ENCODE results near the gene IGF2R. TPM values are rescaled to one million over a fixed set of nuclear protein-coding genes. Genes with fewer than 3 reads are reported as not detected.
"Not testable (repeated sequence)": the region's sequence is repeated elsewhere in the genome, so short reads cannot be mapped to it uniquely, and the experiment has no call there.

IGF2R gene
- total RNA-seq, 2 experiments from 2014 or later = 57.4 to 59.8 TPM

DNA sequence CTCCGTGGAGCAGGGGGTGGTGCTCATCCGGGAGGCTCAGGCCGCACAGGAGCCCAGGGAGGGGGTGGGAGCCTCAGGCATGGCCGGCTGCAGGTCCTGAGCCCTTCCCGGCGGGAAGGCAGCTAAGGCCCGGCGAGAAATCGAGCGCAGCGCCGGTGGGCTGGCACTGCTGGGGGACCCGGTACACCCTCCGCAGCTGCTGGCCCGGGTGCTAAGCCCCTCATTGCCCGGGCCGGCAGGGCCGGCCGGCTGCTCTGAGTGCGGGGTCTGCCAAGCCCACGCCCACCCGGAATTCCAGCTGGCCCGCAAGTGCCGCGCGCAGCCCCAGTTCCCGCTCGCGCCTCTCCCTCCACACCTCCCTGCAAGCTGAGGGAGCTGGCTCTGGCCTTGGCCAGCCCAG is 145.7 kb downstream of the IGF2R start:
- H3K27me3 Mint-ChIP-seq (ENCODE audit: low read depth); DNase-seq; POLR2A ChIA-PET; H3K4me1 Mint-ChIP-seq (ENCODE audit: low read depth); H3K9me3 Mint-ChIP-seq (ENCODE audit: insufficient read depth); H3K27ac Mint-ChIP-seq; CTCF ChIA-PET; ATAC-seq; H3K4me3 Mint-ChIP-seq: not testable (repeated sequence)
- H3K36me3 Mint-ChIP-seq (ENCODE audit: low read depth) = peaks cover 11% of the 10 kb centered on the region

DNA sequence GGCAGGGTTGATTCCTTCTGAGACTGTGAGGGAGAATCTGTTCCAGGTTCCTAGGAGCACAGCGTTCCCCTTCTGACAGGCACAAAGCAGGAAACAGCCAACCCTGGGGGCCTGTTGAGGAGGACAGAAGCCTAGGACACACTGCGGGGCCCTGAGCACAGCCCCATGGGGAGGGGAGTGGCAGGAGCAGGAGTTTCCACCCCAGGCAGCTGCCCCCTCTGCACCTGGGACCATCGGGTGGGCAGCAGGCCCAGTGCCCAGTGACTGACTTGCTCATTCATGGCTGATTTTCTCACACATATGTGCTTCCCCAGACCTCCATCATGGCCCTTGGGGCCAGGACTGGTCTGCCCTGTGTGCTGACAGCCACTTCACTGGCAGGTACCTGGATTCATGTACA is 146.5 kb downstream of the IGF2R start:
- no peak for DNase-seq
- Mint-ChIP-seq H3K4me1 (ENCODE audit: low read depth) (peaks cover 6% of the 10 kb centered on the region), H3K4me3 (no peak overlapping the region), H3K27me3 (ENCODE audit: low read depth) (no peaks in the 10 kb centered on the region), H3K36me3 (ENCODE audit: low read depth) (peaks cover 12% of the 10 kb centered on the region), H3K9me3 (ENCODE audit: insufficient read depth) (no peaks in the 10 kb centered on the region), H3K27ac (no peak overlapping the region)
- no peak for ATAC-seq
- ChIA-PET CTCF (interaction anchor here (1.5 kb wide), 1 partner anchor 340 kb away, joined by 3 read pairs; no protein-coding TSS in a partner anchor), POLR2A (no interaction called here)

DNA sequence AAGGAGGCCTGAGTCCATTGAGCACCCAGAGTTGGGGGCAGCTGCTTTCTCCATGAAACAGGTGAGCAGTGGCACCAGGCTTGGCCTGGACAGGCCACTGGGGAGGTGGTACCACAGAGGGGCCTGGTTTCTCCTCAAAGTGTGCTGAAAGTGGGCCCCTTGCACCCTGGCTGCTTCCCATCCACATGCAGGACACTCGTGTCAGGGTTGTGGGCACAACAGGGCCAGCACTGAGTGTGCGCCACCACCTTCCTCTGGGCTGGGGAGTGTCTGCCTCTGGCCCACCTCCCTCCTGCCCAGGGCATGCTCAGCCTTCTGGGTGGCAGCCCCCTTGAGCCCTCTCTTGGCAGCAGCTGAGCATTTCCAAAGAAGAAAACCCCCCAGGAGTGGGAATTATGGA is 147.5 kb downstream of the IGF2R start:
- Mint-ChIP-seq H3K9me3 (ENCODE audit: insufficient read depth) (no peaks in the 10 kb centered on the region), H3K4me1 (ENCODE audit: low read depth) (no peaks in the 10 kb centered on the region), H3K27ac (no peak overlapping the region), H3K4me3 (no peak overlapping the region), H3K36me3 (ENCODE audit: low read depth) (peaks cover 12% of the 10 kb centered on the region), H3K27me3 (ENCODE audit: low read depth) (no peaks in the 10 kb centered on the region)
- no peak for ATAC-seq
- no peak for DNase-seq
- CTCF ChIA-PET = interaction anchor here (1.5 kb wide), 1 partner anchor 339 kb away, joined by 3 read pairs; no protein-coding TSS in a partner anchor
- POLR2A ChIA-PET = no interaction called here

DNA sequence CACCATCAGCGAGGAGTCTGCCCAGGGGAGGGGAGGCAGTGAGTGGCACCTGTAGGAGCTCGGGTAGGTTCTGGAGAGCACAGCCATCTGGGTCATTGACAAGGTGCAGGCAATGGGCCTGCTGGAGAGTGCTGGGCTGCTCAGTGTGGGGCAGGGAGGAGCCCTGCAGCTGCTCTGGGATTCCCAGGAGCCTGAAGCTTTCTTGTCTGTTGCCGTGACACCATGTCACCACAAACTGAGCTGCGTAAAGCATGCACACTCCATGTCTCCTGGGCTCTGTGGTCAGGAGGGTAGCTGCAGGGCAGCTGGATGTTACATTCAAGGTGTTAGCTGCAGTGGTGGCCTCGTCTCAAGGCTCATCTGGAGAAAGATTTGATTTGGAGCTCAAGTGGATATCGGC is 148.3 kb downstream of the IGF2R start:
- ChIA-PET CTCF (interaction anchor here (1.4 kb wide), 1 partner anchor 11 kb away, joined by 3 read pairs; no protein-coding TSS in a partner anchor), POLR2A (no interaction called here)
- ATAC-seq = no peak
- H3K27me3 Mint-ChIP-seq (ENCODE audit: low read depth) = no peaks in the 10 kb centered on the region
- H3K4me3 Mint-ChIP-seq = no peak overlapping the region
- no peak for DNase-seq
- H3K27ac Mint-ChIP-seq = no peak overlapping the region
- H3K36me3 Mint-ChIP-seq (ENCODE audit: low read depth) = peaks cover 12% of the 10 kb centered on the region
- no peaks in the 10 kb centered on the region for H3K4me1 Mint-ChIP-seq (ENCODE audit: low read depth)
- no peaks in the 10 kb centered on the region for H3K9me3 Mint-ChIP-seq (ENCODE audit: insufficient read depth)

DNA sequence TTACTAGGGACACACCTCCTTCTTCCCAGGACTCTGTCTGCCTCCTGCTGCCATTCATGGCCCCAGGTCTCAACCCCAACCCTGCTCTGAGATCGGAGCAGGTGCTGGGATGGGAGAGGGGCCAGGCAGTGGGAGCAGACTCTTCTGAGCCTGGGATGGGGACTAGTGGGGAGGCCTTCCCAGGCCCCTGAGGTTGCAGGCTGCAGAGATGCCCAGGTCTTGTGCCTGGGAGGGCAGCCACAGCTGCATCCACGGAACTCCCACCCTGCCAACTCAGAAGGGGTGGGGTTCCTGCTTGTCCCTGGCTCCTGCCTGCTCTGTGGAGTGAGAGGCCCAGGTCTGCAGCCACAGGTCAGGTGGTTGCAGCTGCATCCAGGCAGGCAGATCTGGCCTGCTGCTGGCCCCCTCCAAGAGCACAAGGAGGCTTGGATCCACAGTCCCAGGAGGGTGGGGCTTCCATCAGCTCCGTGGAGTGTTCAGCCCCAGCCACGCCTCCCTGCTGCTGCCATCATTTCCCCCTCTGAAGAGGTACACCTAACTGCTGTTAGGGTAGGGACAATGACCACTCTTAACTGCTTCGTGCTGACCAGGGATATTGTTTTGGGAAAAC is 149.8 kb downstream of the IGF2R start:
- Mint-ChIP-seq H3K4me3 (no peak overlapping the region), H3K36me3 (ENCODE audit: low read depth) (peaks cover 7% of the 10 kb centered on the region), H3K4me1 (ENCODE audit: low read depth) (no peaks in the 10 kb centered on the region), H3K27ac (no peak overlapping the region), H3K9me3 (ENCODE audit: insufficient read depth) (no peaks in the 10 kb centered on the region), H3K27me3 (ENCODE audit: low read depth) (no peaks in the 10 kb centered on the region)
- ATAC-seq (no peak), DNase-seq (no peak)
- POLR2A ChIA-PET = no interaction called here
- CTCF ChIA-PET = interaction anchor here (1.4 to 1.5 kb wide), 2 partner anchors 10 to 266 kb away, joined by 3 read pairs; no protein-coding TSS in a partner anchor

DNA sequence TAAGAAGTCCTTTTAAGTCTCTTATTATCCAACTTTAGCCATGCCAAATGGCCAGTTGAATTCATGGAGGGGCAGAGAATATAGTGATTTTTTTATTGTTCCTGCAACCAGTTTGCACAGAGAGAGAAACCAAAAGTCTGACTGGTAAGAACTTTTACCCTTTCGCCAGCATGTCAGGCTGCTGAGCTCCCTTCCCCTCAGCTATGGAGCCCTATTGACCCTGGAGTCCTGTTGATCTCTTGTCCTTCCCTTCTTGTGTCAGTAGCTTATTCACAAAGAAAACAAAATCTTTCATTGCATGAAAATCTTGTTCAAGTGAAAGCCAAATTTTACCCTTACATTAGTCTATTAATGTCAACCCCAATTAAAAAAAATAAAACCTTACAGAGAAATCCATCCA is 151.2 kb downstream of the IGF2R start:
- H3K27ac Mint-ChIP-seq = no peak overlapping the region
- no peak for ATAC-seq
- no peak overlapping the region for H3K4me3 Mint-ChIP-seq
- POLR2A ChIA-PET = no interaction called here
- peaks cover 6% of the 10 kb centered on the region for H3K36me3 Mint-ChIP-seq (ENCODE audit: low read depth)
- H3K27me3 Mint-ChIP-seq (ENCODE audit: low read depth) = no peaks in the 10 kb centered on the region
- H3K9me3 Mint-ChIP-seq (ENCODE audit: insufficient read depth) = no peaks in the 10 kb centered on the region
- CTCF ChIA-PET = interaction anchor here (1.3 to 1.5 kb wide), 2 partner anchors 18 to 268 kb away, joined by 3 read pairs; no protein-coding TSS in a partner anchor
- H3K4me1 Mint-ChIP-seq (ENCODE audit: low read depth) = no peaks in the 10 kb centered on the region
- no peak for DNase-seq

DNA sequence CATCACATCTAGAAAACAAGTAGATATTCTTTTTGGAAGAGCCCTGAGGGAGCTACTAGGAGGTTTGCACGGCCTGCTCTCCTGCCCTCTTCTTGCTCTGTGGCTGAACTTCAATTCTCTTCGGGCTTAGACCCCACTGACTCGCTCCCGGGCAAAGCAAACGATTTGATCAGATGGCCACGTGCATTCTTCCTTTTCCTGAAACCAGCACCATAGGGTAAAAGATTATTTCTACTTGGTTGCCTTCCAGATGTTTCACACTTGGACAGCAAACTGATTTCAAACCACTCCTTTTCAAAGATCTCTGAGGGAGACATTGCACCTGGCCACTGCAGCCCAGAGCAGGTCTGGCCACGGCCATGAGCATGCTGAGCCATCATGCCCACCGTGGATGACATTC is 152.7 kb downstream of the IGF2R start, which contains the start of gene SLC22A1:
Gene SLC22A1 (plus strand): TSS at position 258 of the 400 bp plus-strand sequence. CDS start 121 bp downstream, at position 379.
- Mint-ChIP-seq H3K27me3 (ENCODE audit: low read depth) (no peaks in the 10 kb centered on the region), H3K27ac (no peak within 1 kb of the TSS), H3K9me3 (ENCODE audit: insufficient read depth) (no peaks in the 10 kb centered on the region), H3K36me3 (ENCODE audit: low read depth) (peaks cover 6% of the 10 kb centered on the region), H3K4me1 (ENCODE audit: low read depth) (no peaks in the 10 kb centered on the region), H3K4me3 (no peak within 1 kb of the TSS)
- ATAC-seq (no peak), DNase-seq (no peak)
- POLR2A ChIA-PET = no interaction called here
- CTCF ChIA-PET = no interaction called here

DNA sequence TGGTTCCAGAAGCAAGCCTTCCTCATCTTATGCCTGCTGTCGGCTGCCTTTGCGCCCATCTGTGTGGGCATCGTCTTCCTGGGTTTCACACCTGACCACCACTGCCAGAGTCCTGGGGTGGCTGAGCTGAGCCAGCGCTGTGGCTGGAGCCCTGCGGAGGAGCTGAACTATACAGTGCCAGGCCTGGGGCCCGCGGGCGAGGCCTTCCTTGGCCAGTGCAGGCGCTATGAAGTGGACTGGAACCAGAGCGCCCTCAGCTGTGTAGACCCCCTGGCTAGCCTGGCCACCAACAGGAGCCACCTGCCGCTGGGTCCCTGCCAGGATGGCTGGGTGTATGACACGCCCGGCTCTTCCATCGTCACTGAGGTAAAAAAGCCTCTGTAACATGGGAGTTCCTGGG is 153.1 kb downstream of the IGF2R start:
- ATAC-seq (no peak), DNase-seq (no peak)
- Mint-ChIP-seq H3K4me3 (no peak overlapping the region), H3K9me3 (ENCODE audit: insufficient read depth) (no peaks in the 10 kb centered on the region), H3K27ac (no peak overlapping the region), H3K36me3 (ENCODE audit: low read depth) (peaks cover 6% of the 10 kb centered on the region), H3K4me1 (ENCODE audit: low read depth) (no peaks in the 10 kb centered on the region), H3K27me3 (ENCODE audit: low read depth) (no peaks in the 10 kb centered on the region)
- ChIA-PET POLR2A (no interaction called here), CTCF (no interaction called here)

DNA sequence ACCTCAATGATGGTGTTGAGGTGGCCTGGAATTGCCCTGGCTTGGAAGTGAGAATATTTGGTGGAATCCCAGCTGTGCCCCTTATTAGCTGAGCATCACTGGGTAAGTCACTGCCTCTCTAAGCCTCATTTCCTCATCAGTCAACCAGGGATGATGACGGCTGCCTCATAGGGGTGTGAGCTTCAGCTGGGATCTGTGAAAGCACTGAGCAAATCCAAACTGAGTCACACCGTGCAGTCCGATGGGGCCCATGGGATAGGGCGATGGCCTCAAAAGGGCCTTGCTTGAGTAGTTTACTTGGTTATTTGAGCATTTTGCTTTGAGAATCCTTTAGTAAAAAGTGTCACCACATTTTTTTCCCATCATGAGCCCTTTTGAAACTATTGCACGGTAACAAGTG is 153.9 kb downstream of the IGF2R start:
- no peak overlapping the region for H3K4me3 Mint-ChIP-seq
- DNase-seq (no peak), ATAC-seq (no peak)
- no peaks in the 10 kb centered on the region for H3K27me3 Mint-ChIP-seq (ENCODE audit: low read depth)
- POLR2A ChIA-PET = no interaction called here
- H3K4me1 Mint-ChIP-seq (ENCODE audit: low read depth) = no peaks in the 10 kb centered on the region
- H3K27ac Mint-ChIP-seq = no peak overlapping the region
- no peaks in the 10 kb centered on the region for H3K9me3 Mint-ChIP-seq (ENCODE audit: insufficient read depth)
- peaks cover 5% of the 10 kb centered on the region for H3K36me3 Mint-ChIP-seq (ENCODE audit: low read depth)
- CTCF ChIA-PET = no interaction called here

DNA sequence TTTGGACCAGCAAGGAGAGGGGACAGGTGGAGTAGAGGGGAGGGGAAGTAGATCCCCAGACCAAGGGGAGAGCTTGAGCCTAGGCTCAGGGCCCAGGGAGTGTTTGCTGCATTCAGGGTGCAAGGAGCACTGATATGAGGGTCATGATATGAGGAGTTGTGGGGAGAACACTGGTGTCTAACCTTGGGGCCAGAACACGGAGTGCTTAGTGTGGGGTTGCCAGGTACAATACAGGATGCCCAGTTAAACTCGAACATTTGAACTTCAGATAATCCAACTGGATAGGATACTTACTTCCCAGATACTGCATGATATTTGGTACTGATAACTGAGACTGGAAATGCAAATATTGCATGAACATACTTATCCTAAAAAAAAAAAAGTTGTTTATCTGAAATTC is 155.1 kb downstream of the IGF2R start:
- H3K27me3 Mint-ChIP-seq (ENCODE audit: low read depth) = no peaks in the 10 kb centered on the region
- no peak overlapping the region for H3K27ac Mint-ChIP-seq
- peaks cover 3% of the 10 kb centered on the region for H3K36me3 Mint-ChIP-seq (ENCODE audit: low read depth)
- no peak overlapping the region for H3K4me3 Mint-ChIP-seq
- ChIA-PET POLR2A (no interaction called here), CTCF (interaction anchor here (0.5 kb wide), 1 partner anchor 252 kb away, joined by 3 read pairs; no protein-coding TSS in a partner anchor)
- DNase-seq = no peak
- H3K9me3 Mint-ChIP-seq (ENCODE audit: insufficient read depth) = no peaks in the 10 kb centered on the region
- no peak for ATAC-seq
- no peaks in the 10 kb centered on the region for H3K4me1 Mint-ChIP-seq (ENCODE audit: low read depth)

DNA sequence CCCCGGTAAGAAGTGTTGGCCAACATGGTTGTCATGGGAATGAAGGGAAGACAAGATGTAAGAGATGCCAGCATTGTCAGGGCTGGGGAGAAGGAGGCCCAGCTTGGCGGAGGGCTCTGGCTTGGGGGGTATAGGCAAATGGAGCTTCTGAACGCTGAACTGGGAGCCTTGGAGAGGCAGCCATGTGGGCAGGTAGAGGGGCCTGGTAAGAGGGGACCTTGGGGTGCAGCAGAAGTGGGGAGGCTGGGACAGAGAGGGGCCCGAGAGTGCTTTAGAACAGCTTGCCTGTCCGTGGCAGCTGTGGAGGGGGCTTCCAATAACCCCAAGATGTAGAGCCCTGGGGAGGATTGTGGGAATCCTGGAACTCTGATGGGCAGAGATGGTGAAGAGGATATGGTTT is 155.7 kb downstream of the IGF2R start:
- Mint-ChIP-seq H3K27ac (no peak overlapping the region), H3K4me1 (ENCODE audit: low read depth) (no peaks in the 10 kb centered on the region), H3K9me3 (ENCODE audit: insufficient read depth) (no peaks in the 10 kb centered on the region), H3K27me3 (ENCODE audit: low read depth) (no peaks in the 10 kb centered on the region), H3K36me3 (ENCODE audit: low read depth) (peaks cover under 1% of the 10 kb centered on the region), H3K4me3 (no peak overlapping the region)
- ATAC-seq = no peak
- POLR2A ChIA-PET = interaction anchor here (0.7 kb wide), 1 partner anchor 291 kb away, joined by 4 read pairs; no protein-coding TSS in a partner anchor
- no peak for DNase-seq
- CTCF ChIA-PET = no interaction called here

DNA sequence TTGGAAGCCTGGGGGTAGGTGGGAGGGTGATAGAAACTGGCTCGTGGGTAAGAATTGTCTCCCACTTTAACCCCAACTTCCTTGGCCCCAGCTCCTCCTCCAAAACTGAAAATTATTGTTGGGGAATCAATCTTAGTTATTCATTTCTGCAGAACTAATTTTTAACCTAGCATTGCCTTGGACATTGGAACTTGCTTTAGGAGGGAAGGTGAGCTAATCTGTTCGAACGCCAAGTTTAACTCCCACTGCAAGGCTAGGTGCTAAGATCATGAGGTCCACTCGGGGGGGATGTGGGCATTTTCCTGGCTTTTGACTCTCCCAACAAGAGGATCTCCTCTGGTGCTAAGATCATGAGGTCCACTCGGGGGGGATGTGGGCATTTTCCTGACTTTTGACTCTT is 156.2 kb downstream of the IGF2R start:
- H3K27me3 Mint-ChIP-seq (ENCODE audit: low read depth); H3K4me1 Mint-ChIP-seq (ENCODE audit: low read depth); DNase-seq; H3K36me3 Mint-ChIP-seq (ENCODE audit: low read depth); H3K4me3 Mint-ChIP-seq; CTCF ChIA-PET; H3K9me3 Mint-ChIP-seq (ENCODE audit: insufficient read depth); ATAC-seq; H3K27ac Mint-ChIP-seq: not testable (repeated sequence)
- POLR2A ChIA-PET = interaction anchor here (0.7 kb wide), 1 partner anchor 291 kb away, joined by 4 read pairs; no protein-coding TSS in a partner anchor
